ENCODE results near the gene IGFL1.
"Not testable (repeated sequence)": the region's sequence is repeated elsewhere in the genome, so short reads cannot be mapped to it uniquely, and the experiment has no call there.

Gene IGFL1

DNA sequence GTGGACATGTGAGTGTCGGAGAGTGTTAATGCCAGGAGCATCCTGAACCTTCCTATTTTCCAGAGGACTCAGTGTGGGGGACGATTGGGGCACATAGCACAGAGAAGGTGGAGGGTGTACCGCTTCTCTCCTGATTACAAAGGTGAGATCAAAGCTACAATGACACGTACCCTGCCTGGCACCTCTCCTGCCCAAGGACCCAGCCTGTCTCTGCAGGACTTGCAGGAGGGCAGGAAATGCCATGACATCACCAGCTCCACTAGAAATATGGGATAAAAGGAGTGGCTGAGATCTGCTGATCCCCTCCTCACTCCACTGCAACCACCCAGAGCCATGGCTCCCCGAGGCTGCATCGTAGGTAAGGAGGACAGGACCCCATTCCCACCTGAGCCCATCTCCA is at the start of gene IGFL1:
IGFL1 (plus strand) TSS at position 301 of the 400 bp plus-strand sequence; CDS start at position 334, 33 bp downstream.
- DNase-seq (ENCODE audit: insufficient read length, low spot score) = no peak
- no peak for FAIRE-seq

DNA sequence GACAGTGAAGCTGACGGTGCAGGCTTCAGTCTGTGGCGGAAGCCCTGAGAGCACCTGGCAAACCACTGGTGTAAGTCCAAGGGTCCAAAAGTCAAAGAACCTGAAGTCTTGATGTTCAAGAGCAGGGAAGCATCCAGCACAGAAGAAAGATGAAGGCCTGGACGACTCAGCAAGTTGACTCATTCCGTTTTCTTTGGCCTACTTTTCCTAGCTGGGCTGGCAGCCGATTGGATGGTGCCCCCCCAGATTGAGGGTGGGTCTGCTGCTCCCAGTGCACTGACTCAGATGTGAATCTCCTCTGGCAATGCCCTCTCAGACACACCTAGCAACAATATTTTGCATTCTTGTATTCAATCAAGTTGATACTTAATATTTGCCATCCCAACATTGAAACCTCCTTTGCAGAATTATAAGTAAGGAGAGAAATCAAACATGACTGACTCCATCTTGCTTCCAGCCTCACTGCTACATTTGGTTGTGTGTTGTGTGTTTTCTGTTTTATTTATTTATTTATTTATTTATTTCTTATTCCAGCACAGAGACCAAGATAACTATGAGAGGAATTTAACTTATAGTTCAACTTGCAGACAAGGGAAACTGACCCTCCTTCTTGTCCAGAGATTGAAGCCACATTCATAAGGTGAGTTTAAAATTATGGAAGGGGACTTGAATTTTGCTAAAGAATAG is 48.7 kb upstream of the IGFL1 start:
- FAIRE-seq = no peak
- DNase-seq (ENCODE audit: insufficient read length, low spot score) = no peak

DNA sequence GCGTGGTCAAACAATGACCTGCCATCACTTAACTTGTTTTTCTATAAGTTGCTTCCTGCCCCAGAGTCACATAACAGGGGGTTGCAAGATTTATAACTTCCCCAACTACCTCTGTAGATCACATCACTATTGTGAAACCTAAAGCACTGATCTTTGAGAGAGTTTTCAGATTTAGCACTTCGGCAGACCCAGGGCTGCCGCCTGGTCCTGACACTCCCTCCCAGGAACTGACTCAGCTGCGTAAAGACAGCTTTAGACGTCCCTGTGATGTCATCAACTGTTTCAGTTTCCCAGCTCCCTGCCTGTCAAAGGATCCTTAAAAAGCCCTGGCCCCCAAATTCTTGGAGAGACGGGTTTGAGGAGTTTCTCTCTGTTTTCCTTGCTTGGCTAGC is 48.2 kb upstream of the IGFL1 start:
- DNase-seq (ENCODE audit: insufficient read length, low spot score) (peak; percentile 33), FAIRE-seq (no peak)

DNA sequence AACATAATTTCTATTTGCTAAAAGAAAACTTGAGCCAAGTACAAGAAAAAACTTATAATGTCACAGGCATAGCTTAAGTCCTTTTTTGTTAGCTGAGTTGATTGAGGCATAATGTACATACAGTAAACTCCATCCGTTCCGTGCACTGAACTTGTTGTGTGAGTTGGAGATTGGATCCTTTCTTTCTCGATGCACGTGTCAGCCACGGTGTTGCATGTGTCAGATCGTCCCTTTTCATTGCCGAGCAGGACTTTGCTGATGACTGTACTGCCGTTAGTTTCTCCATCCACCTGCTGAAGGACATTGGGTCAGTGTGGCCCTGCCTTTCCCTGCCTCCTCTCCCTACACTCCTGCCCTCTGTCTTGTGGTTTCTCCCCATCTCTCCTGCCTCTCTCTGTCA is 47.1 kb upstream of the IGFL1 start:
- FAIRE-seq (no peak), DNase-seq (ENCODE audit: insufficient read length, low spot score) (no peak)

DNA sequence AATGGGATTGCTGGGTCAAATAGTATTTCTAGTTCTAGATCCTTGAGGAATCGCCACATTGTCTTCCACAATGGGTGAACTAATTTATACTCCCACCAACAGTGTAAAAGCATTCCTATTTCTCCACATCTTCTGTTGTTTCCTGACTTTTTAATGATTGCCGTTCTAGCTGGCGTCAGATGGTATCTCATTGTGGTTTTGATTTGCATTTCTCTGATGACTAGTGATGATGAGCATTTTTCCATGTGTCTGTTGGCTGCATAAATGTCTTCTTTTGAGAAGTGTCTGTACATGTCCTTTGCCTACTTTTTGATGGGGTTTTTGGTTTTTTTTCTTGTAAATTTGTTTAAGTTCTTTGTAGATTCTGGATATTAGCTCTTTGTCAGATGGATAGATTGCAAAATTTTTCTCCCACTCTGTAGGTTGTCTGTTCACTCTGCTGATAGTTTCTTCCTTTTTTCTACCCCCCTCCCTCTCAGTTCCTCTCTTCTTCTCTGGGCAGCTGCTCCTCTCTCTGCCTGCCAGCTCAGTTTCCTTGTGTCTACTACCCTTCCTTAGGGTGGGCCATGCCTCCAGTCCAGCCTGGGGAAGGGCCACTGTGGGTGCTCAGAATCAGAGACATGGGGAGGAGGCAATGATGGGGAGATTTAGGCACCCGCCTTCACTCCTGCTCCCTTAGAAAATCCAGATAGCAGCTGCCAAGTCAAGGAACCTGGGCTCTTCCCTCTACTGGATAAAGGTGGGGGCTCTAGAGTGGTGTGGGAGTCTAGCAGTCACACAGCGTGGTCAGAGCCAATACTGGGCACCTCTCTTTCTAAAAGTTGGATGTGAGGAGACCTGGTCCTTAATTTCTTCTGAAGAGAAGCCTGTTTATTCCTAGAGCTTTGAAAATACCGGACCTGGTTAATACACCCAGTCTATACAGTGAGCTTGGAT is 44.5 kb upstream of the IGFL1 start:
- FAIRE-seq = not testable (repeated sequence)

DNA sequence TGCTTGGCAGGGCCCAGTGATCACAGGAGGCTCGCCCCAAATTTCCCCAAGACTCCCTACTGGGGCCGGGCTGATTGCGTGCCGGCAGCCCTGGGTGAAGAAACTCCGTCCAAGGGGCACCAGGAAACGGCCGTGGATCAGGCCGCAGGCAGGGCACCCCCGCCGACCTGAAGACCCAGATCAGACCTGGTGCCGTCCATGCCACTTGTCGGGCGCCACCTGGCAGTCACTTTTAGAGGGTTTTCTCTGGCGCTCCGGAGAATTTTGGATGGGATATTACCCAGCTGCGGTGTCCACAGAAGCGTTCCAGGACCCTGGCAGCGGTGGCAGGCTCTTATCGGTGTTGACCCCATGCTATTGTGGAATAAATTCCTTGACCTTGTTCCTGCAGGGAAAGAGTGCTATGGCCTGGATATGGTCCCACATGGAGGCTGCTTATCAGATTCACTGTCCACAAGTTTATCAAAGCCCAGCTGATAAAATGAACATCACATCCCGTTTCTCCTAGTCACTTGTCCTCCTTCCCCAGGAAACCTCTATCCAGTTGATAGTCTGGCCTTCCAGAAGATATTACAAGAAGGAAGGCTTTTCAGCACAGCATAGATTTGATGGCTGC is 43.3 kb upstream of the IGFL1 start:
- FAIRE-seq (no peak), DNase-seq (ENCODE audit: insufficient read length, low spot score) (no peak)

More for the DNA sequence above, 44.5 kb upstream of the IGFL1 start:
- not testable (repeated sequence) for DNase-seq (ENCODE audit: insufficient read length, low spot score)

DNA sequence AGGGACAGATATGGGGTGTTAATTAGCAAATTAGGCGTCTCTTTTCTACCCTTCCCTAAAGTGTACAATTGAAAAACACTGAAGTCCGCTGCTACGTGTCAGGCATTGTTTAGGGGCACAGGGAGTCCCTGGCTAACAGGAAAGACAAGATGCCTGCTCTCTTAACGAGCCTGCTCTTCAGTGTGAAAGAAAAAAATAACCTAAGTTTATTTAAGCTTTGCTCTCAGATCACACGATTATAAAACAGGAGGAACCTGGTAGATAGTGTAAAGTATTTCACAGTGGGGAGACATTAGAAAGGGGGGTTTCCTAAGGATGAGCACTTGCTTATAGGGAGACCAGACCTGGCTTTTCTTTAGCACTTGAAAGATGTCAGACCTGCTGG is 42.8 kb upstream of the IGFL1 start:
- FAIRE-seq = no peak
- DNase-seq (ENCODE audit: insufficient read length, low spot score) = no peak

DNA sequence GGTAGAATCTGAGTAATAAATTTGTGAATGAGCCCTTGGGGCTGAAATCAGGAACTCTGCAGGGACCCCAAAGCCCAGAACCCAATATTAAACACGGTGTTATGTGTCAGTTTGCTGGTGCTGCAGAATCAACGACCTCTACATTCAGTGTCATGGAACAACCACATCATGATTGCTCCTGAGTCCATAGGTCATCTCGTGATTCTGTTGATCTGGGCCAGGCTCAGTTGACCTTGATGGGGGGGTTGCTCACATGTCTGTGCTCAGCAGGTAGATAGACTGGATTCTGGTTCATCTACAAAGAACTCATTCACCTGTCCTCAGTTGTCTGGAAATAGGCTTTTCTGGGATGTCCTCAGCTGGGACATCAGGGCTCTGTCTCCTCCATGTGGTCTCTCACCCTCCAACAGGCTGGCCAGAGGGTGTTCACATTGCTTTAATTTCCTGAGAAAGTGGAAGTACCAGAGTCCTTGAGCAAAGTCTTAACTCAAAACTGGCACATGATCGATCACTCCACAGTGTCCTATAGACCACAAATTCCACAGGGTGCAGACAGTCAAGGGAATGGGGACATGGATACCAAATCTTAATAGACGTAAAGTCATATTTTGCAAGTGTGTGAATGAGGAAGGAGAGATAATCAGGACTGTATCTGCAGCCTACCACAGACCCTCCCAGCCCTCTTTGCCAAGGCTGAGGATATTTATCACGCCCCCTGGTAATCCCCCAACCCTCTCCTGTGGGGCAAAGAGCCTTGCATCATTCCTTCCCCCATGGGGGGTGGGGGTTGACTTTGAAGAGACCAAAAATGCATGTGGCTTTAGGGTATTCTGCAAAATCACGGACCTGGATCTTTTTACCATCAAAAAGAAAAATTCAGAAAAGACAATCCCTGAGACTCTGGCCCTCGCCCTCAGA is 39.3 kb upstream of the IGFL1 start:
- DNase-seq (ENCODE audit: insufficient read length, low spot score) = no peak
- FAIRE-seq = no peak

DNA sequence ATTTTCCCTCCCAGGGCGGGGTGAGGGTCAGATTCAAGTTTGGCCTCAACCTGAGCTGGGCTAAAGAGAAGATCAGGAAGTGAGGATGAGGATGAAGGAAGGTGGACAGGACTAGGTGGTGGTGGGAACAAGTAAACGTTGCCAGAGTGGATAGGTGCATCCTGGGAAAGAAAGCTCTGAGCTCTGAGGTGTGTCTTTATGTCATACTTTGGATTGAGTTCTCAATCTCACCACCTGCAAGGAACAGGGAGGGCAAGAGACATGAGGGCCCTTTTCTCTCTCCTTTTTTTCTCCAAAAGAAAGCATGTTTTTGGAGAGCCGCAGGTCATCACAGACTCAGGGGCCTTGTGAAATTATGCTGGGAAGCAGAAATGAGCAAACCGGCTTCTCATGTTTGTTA is 38.2 kb upstream of the IGFL1 start:
- FAIRE-seq (no peak), DNase-seq (ENCODE audit: insufficient read length, low spot score) (no peak)

DNA sequence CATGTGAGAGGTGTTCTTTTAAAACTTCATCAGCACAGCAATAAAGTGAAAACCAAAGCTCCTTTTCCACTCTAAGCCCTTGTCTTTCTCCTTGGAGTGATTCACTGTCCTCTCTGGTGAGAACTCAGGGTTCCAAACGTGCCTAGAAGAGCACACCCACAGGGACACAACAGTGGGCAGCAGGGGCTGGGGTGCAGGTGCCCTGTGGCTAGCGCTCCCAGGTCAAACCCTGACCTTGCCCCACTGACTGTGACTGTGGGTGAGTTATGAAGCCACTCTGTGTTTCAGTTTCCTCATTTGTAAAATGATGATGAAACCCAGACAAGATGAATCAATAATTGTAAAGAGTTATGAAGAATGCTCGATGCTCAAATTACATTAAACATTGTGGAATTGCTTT is 37.6 kb upstream of the IGFL1 start:
- FAIRE-seq (no peak), DNase-seq (ENCODE audit: insufficient read length, low spot score) (no peak)

DNA sequence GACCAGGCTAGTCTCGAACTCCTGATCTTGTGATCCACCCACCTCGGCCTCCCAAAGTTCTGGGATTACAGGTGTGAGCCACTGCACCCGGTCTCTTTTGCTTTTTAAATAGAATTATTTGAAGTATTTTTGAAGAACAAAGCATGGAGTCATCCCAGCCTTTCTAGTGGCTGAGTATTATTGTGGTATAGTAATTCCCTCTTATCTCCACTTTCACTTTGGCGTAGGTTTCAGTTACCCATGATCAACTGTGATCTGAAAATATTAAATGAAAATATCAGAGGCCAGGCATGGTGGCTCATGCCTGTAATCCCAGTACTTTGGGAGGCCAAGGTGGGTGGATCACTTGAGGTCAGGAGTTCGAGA is 36.9 kb upstream of the IGFL1 start:
- not testable (repeated sequence) for DNase-seq (ENCODE audit: insufficient read length, low spot score); FAIRE-seq

DNA sequence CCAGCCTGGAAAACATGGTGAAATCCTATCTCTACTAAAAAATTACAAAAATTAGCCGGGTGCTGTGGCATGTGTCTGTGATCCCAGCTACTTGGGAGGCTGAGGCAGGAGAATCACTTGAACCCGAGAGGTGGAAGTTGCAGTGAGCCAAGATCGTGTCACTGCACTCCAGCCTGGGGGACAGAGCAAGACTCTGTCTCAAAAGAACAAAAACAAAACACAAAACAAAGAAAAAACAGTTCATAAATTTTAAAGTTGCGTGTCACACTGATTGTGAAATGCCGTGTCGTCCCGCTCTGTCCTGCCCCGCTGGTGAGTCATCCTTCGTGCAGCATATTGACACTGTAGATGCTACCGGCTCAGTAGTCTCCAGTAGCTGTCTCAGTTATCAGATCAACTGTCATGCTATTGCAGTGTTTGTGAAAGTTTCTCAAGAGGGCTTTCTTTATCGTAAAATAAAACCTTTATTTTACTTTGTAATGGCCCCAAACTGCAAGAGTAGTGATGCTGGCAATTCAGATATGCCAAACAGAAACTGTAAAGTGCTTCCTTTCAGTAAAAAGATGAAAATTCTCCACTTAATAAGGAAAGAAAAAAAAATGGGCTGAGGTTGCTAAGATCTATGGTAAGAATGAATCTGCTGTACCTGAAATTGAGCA is 36.4 kb upstream of the IGFL1 start:
- FAIRE-seq = peak; percentile 13
- peak; percentile 82 for DNase-seq (ENCODE audit: insufficient read length, low spot score)

DNA sequence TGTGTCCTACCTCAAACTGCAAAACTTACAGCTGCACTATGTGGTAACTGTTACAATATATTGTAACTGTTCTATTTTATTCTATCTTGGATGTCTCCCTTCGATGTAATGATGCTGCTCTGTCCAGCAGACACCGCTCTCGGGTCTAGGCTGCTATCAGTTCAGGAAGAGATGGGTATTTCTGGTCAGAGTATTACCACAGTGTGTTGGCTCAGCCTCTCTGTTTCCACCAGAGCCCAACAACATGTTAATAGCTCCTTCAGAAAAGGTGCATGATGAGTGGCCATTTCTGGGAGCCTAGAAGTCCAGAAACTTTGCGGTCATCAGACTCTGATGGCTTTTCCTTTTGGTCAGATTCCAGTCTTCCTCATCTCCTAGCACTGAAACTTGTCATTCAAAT is 35.9 kb upstream of the IGFL1 start:
- no peak for DNase-seq (ENCODE audit: insufficient read length, low spot score)
- FAIRE-seq = no peak

DNA sequence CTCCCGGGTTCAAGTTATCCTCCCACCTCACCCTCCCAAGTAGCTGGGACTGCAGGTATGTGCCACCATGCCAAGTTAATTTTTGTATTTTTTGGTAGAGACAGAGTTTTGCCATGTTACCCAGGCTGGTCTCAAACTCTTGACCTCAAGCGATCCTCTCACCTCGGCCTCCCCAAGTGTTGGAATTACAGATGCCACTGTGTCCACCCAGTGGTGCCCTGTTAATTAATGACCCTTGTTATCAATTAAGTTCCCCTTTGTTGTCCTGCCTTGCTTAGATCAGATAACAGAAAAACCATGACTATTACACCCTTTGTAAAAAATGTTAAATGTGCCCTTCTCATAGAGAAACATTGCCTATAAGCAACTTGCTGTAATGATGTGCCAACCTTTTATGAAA is 34.4 kb upstream of the IGFL1 start:
- DNase-seq (ENCODE audit: insufficient read length, low spot score) = no peak
- FAIRE-seq = no peak

DNA sequence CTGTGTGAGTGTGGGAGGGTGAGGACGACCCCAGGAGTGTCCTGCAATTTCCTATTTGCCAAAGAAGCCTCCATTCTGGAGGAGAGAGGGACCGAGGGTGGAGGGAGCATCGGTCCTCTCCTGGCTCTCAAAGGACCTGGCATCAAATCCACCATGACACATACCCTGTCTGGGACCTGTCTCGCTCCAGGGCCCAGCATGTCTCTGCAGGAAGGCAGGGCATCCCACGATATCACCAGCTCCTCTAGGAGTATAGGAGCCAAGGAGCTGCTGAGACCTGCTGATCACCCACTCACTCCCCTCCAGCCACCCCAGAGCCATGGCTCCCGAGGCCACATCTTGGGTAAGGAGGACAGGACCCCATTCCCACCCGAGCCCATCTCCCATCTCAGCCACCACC is 33.6 kb upstream of the IGFL1 start:
- not testable (repeated sequence) for DNase-seq (ENCODE audit: insufficient read length, low spot score); FAIRE-seq

DNA sequence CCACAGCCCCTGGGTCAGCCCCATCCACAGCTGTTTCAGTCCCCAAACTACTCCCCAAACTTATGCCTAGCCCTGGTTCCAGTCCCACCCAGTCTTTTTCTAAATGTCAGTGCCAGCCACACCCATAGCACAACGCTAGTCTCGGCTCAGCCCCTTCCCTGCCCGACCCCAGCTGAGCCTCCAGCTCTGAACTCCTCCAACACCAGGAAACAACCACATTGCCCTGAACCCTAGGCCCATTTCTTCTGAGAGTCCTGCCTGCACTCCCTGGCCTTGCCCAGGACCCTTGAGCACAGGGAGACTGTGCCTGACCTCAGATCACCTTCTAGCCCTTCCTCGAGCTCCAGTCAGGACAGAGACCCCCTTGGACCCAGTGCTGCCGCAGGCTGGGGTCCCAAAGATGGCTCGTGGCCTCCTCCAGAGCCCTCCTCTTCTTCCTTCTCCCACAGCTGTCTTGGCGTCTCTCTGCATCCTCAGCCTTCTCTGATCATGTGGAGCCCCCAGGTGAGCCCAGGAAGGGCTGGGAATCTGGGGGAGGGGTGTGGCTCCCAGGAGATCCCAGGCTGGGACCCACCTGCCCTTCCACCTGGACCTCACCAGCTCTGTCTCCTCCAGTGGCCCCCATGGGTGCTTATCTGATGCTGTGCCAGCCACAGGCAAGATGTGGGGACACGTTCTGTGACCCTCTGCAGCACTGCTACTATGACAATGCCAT is 33.0 kb upstream of the IGFL1 start:
- FAIRE-seq (no peak), DNase-seq (ENCODE audit: insufficient read length, low spot score) (no peak)

DNA sequence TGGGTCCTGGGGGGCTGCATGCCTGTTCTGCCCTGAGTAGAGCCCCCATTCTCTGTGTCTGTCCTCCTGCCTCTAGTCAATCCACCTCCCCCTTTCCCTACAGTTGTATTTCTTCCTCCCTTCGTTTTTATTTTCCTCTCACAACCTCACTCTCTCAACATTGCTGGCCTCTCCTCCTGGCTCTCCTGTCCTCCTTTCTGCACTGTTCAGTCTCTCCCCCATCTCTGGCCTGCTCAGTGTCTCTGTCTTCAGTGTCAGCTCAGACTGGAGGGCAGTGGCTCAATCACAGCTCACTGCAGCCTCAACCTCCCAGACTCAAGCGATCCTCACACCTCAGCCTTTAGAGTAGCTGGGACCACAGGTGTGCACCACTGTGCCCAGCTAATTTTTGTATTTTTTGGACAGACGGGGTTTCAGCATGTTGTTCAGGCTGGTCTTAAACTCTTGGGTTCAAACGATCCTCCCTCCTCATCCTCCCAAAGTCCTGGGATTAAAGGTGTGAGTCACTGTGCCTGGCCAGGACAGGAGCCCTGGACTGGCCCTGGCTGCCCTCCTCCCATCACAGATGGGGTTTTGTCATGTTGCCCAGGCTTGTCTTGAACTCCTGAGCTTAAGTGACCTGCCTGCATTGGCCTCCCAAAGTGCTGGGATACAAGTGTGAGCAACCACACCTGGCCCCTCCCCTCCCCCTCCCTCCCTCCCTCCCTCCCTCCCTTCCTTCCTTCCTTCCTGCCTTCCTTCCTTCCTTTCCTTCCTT is 32.0 kb upstream of the IGFL1 start:
- DNase-seq (ENCODE audit: insufficient read length, low spot score) (no peak), FAIRE-seq (no peak)

DNA sequence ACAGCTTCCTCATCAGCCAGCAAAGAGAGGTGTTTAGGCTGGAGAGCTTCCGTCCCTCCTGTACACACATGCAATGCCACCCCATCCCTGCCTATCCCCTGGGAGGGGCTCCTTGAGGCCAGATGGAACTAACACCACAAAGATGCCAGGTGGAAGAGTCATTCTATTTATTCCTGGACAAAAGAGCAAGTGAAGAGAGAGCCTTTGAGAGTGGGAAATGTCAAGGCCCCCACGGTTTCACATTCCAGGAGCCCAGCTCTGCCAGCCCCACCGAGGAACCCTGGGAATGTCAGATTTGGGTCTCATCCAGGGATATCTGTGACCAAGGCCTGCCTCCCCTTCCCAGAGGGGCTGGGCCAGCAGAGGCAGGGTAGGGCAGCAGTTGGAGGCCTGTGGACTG is 30.8 kb upstream of the IGFL1 start:
- FAIRE-seq = no peak
- DNase-seq (ENCODE audit: insufficient read length, low spot score) = no peak
